Activated T-cell treated with anti-CD3 and anti-CD28 coated beads for 1 hour (primary cell): ENCODE results near the gene NDUFAF4.
"Not testable (repeated sequence)": the region's sequence is repeated elsewhere in the genome, so short reads cannot be mapped to it uniquely, and the experiment has no call there.

Experiments used
- DNase-seq: peaks from one replicate; pipeline ENCODE4 v3.0.0-alpha.2; 2020; ENCODE audit warnings: low read depth

Gene NDUFAF4

GRCh38 chr6:96899019-96899418, 1.3 kb upstream of the NDUFAF4 start:
- DNase-seq = no peak

GRCh38 chr6:96898241-96898851, 655 bp upstream of the NDUFAF4 start:
- no peak for DNase-seq

DNA sequence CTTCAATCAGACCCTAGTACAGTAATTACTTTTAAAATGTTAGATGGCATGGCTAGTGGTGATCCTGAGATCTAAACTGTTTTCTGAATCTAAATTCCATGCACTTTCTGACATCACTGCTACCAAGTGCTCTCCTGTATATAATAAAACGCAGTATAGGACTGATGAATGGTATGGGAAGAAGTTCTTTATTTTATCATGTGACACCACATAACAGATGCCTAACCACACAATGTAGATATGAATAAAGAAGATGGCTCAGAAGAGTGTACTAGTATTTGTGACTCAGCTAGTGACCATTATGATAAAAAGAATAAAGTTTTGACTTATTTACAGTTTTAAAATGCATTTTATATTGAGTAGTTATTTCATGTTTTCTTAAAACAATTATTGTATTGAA, 8.5 kb downstream of the NDUFAF4 start:
- no peak for DNase-seq

DNA sequence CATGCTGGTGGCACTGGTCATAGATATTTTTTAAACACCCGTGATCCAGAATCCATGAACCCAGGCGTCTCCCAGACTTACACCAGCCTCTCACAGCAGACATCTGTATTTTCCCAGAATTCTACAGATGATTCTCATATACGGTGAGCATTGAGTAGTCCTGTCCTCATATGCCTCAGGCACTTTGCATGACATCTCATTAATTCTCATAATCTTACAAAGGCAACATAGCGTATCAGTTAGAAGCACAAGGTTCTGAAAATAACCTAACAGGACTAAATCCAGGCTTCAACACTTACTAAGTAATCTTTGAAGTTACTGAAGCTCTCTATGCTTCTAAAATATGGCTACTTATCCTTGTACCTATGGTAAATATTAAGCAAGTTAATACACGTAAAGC, 8.9 kb downstream of the NDUFAF4 start:
- DNase-seq = no peak

DNA sequence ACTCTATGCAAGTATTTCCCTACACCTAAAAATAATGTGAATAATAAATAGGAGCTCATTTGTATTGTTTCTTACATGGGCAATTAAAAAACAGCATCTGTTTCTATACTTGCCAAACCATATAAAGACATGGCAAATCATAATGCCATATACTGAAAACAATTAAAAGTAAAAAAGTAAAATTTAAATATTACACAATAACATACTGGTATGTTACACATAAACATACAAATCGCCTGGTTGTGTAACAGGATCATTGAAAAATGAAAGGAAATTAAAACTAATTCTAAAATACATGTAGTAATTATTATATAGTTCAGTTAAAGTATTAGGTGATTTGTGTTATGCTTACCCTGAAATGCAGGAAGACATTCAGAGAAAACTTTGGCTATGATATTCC, 11.2 kb downstream of the NDUFAF4 start:
- DNase-seq = no peak

DNA sequence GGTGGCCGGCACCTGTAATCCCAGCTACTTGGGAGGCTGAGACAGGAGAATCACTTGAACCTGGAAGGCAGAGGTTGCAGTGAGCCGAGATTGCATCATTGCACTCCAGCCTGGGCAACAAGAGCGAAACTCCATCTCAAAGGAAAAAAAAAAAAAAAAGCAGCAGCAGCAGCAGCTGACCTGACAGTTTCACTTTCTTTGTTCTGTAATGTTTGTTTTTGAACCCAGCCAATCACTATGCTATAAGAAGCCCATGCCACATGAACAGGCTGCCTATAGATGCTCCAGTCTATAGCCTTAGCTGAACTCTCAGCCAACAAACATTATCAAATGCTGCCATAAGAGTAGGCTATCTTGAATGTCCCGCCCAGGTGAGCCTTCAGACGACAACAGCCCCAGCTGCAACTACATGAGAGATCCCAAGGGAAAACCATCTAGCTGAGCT, 12.5 kb downstream of the NDUFAF4 start:
- not testable (repeated sequence) for DNase-seq

DNA sequence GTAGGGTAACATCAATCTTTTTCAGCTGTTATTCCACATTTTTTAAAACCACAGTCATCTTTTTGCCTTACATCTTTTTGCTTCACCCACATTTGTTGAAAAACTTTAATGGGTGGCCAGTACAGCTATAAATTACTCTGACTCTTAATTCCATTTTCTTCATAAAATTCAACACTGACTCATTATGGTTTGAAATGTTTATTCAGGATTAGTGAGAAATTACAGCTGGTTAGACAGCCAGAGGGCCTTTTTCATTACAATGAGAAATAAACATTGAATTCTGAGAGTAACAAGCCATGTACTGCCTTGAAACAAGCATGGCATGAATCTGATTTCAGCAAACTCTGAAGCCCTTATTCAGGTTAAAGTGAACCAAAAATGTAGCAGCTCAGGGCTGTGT, 19.5 kb downstream of the NDUFAF4 start:
- DNase-seq = no peak

GRCh38 chr6:96876886-96877545, 20.7 kb downstream of the NDUFAF4 start:
- no peak for DNase-seq

- DNase-seq = no peak
Observed at GRCh38 chr6:96872976-96873375, 24.7 kb downstream of the NDUFAF4 start.

- DNase-seq = no peak
Observed at GRCh38 chr6:96865055-96865405, 32.7 kb downstream of the NDUFAF4 start.

DNA sequence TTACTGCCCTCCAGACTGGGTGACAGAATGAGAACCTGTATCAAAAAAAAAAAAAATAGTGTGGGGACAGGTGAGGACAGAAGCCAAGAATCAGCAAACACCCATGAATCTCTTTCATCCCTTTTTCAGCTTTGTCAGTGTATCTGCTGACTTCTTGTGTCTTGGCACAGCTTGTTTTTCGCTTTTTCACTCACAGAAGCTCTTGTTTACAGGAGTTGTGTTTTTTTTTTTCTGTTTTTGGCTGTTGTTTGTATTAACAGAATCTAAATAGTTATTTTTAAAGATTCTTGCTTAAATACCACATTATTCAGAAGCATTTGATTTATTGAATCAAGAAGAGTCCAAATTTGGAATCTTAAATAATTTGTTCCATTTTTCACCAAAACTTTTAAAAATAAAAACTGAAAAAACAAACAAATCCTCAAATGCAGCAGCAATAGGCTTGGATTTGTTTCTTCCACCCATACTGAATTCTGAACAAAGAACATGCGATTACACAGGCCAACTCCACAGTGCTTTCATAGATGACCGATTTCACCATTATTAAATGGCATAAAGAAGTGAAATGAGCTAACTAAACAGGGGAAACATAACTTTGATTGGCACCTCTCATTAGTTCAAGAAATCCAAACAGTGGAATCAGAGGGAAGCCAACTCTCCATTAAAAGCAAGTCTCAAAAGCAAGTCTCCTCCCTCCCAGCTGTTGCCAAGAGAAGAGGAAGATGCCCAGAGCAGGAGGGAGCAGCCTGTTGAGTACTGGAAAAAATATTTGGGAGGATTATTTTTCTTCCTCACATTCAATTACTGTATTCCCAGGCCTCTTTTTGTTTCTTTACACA, 33.3 kb downstream of the NDUFAF4 start:
- no peak for DNase-seq

DNA sequence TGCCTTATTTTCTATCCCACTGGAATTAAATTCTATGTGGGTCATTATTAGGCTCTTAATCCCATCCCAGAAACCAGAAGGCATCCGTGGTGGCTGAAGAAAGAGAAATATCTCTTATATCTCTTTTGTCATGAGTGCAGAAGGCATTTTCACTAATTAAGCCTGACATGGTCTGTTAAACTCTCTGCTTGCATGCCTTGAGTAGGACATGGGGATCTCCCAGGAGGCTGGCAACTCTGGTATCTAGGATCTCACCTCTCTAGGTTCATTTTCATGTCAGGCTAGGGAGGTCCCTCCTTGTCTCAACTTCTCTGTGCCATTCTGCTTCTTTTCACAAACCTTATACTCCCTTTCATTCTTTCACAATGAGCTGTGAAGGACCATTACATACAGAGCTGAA, 35.1 kb downstream of the NDUFAF4 start:
- DNase-seq = no peak

GRCh38 chr6:96861588-96861987, 36.1 kb downstream of the NDUFAF4 start:
- no peak for DNase-seq

DNA sequence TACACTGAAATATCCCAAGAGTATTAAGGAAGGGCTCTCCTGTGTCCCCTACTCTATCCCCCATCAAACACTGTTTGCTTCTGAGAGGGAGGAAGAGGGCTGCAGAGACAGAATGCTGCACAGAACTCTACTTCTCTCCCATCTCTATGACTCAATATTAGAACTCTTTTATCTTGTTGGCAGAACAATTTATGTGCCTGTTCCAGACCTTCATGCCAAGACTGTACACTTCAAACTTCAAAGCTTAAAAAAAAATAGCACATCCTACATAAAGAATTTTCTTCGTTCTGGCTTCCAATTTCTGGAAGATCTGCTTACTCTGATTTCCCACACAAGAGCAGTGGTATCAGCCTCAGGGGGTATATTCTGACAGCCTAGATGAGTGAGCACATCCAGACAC, 40.8 kb downstream of the NDUFAF4 start:
- no peak for DNase-seq

- DNase-seq = no peak
Observed at GRCh38 chr6:96853083-96853482, 44.6 kb downstream of the NDUFAF4 start.

DNA sequence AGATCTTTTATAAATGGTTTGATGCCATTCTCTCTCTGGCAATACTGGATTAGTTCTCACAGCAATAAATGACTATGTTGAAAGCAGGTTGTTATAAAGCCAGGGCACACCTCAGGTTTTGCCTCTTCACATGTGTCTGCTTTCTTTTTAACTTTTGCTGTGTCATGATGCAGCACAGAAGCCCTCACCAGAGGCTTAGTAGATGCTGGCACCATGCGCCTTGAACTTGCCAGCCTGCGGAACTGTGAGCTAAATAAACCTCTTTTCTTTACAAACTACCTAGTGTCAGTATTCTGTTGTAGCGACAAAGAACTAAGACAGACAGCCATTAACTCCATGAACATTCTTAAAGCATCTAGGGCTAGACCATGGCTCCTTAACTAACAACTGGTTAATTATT, 45.1 kb downstream of the NDUFAF4 start:
- DNase-seq = no peak

GRCh38 chr6:96851858-96852257, 45.8 kb downstream of the NDUFAF4 start:
- DNase-seq = no peak

- no peak for DNase-seq
Observed at GRCh38 chr6:96849615-96850014, 48.1 kb downstream of the NDUFAF4 start.

DNA sequence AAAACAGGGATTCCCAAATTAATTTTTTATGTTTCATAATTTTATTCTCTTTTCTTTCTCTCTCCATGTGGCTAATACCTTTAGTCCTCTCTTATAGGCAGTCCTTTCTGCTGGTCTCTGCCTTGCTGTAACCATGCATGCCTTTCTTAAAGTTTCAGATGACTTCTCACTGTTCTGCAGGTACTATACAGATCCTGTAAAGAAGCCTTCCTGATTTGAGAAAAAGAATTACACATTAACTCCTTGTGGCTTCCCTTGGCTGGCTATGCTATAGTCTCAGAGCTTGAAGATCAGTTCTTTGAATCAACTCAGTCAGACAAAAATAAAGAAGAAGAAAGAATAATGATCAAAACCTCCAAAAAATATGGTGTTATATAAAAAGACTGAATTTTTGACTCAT, 53.2 kb downstream of the NDUFAF4 start:
- DNase-seq = no peak

- DNase-seq = no peak
Observed at GRCh38 chr6:96841345-96841744, 56.3 kb downstream of the NDUFAF4 start.
